ENCODE results near the gene TTL.

The TTL gene

DNA sequence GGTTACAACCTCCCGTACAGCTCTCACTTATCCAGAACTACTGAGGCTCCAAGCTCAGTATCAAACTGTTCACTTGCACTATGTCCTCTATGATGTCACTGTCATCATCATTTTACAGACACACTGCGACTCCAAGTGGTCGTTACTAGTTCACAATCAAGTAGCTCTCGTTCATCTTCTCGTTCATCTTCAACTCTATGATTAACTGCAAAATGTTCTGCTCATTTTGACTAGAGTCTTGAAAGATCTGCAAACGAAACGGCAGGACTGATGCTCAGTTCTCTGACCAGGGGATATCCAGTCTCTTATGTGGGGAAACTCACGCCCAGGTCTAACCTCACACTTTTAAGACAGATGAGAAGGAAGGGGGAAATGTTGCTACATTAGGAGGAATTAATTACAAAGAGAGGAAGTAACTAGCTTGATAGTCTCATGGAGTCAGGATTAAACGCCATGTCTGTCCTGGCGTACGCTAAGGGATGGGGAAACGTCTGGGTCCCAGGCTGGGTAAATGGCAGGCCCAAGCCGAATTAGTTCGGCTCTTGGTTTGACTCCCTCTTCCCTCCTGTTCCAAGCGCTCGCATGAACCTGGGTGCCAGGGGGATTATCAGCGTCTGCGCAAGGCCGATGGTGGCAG lies 101.7 kb downstream of the TTL start:
- DNase-seq (ENCODE audit: low read depth, low spot score): no peak

DNA sequence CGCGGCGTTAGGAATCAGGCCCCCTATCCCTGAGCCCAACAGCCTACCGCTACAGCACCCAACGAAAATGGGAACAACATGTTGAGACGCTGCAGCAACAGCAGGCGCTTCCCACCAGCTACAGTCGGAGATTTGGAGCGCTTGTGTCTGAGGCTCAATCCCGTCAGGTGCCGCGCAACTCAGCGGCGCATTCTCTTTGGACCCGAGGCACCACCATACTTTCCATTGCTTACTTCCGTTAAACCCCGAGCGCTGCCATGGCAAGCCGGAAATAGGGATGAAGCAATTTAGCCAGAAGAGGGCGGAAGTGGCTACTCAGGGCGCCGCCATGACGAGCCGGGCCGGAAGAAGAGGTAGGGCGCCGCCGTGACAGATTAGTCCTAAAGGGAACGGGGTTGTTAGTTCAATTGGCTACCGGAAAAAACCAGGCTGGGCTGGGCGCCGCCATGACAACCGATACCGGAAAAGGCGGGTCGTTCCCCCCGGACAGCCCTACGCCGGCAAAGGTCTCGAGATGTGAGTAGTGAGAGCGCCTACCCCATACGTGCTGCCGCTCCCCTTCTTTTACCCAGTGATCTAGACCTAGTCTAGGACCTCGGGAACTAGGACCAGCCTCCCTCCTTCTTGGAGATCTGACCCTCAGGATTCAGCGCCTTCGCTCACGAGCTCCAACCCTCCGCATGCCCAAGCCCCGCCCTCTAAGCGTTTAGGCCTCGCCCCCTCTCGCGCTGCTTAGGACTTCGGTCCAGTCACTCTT lies 102.4 kb downstream of the TTL start, which contains the start of gene CHCHD5:
TSS of gene CHCHD5 (plus strand) at position 476 of the 757 bp plus-strand sequence. CDS start at position 515, 39 bp downstream.
- DNase-seq (ENCODE audit: low read depth, low spot score): peak; percentile 84

DNA sequence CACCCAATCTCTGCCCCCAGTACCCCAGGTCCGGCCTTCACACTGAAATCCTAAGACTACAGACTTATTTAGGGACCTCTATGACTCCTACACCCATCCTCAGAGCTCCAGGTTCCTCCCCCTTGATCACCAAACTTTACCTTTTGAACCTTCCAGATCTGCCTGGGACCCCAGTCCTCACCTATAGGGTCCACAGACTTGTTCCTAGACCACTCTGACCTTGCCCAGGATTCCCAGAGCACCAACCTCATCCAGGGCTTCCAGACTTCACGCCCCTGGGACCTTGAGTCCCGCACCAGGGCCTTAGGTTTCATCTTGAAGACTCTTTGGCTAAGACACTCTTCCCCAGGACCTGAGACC lies 102.9 kb downstream of the TTL start:
- DNase-seq (ENCODE audit: low read depth, low spot score): no peak

DNA sequence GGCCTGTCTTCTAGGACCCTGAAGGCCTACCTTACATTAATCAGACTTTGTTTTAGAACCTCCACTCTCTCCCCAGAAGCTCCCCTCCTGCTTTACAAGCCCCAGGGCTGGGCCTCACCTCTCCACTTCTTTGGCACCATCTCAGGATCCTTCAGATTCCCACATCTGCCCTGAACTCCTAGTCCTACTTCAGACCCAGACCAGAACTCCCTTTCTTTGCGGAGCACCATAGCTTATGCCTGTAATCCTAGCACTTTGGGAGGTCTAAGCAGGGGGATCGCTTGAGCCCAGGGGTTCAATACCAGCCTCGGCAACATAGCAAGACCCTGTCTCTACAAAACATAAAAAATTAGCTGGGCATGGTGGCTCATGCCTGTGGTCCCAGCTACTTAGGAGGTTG lies 103.4 kb downstream of the TTL start:
- DNase-seq (ENCODE audit: low read depth, low spot score): no peak

DNA sequence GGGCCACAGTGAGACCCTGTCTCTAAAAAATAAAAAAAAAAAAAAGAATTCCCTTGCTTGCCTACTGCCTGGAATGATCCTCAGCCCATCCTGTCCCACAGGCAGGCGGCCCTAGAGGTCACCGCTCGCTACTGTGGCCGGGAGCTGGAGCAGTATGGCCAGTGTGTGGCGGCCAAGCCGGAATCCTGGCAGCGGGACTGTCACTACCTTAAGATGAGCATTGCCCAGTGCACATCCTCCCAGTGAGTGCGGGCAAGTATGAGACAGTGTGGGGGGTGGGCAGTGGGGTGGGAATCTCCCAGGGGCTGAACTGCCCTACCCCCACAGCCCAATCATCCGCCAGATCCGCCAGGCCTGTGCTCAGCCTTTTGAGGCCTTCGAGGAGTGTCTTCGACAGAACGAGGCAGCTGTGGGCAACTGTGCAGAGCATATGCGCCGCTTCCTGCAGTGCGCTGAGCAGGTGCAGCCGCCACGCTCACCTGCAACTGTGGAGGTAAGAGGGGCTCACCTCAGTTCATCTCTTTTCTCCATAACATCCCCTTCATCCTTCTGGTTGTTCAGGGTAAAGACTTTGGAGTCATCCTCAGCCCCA lies 104.0 kb downstream of the TTL start:
- no peak for DNase-seq (ENCODE audit: low read depth, low spot score)

DNA sequence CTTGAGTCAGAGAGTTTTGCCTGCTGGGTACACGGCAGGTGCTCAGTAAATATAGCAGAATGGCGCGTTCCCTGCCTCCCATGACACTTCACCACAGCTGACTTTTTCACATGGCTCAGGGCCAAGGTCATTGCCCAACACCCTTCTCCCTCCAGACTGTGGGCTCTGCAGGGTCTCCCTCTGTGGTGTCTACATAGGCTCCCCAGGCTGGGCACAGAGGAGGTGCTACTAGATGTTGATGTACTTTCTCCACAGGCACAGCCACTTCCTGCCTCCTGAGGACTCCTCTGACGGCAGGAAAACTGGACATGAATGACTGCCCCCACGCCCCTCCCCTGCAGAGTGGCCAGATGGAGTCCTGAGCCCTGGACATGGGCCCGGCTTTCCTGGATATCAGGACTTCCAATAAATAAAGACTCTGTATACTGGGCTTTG lies 106.7 kb downstream of the TTL start:
- no peak for DNase-seq (ENCODE audit: low read depth, low spot score)
